IMR-90 (cell line): ENCODE results near the gene FRAS1. TPM values are rescaled to one million over a fixed set of nuclear protein-coding genes. Genes with fewer than 3 reads are reported as not detected.

Source experiments
- ATAC-seq: fragments of 200-7000 bp; cut with Tn5 transposase; 2 replicates; pipeline ENCODE4 v1.9.1; 2020; ENCODE audit warnings: low read depth, mild to moderate bottlenecking, moderate library complexity
- BruUV-seq: library from RNA; stranded (reverse); fragments of 400-500 nt; replicated peaks from 2 replicates; lab custom pipeline; 2021; lab: Mats Ljungman, UMichigan
- CTCF ChIA-PET: fragments of 300-600 bp; formaldehyde crosslinking; extraction: SDS; loops from one replicate; lab custom pipeline; 2021; ENCODE audit warnings: antibody characterized with exemption; lab: Yijun Ruan, JAX
- POLR2A ChIA-PET: fragments of 300-600 bp; sonication (Branson Sonifier 250); formaldehyde crosslinking; loops from one replicate; lab custom pipeline; 2022; ENCODE audit warnings: antibody characterized with exemption; ENCODE audit not compliant: unreplicated experiment; lab: Charles Lee
- DNase-seq: peaks from one replicate; pipeline ENCODE4 v3.0.0; 2013
- H2AFZ ChIP-seq: replicated peaks from 2 replicates; pipeline ENCODE3; 2013; ENCODE audit warnings: low read length, mild to moderate bottlenecking; ENCODE audit not compliant: poor library complexity
- H2AK5ac ChIP-seq: 2 replicates; pipeline ENCODE4 v1.6.1; 2013; ENCODE audit warnings: low read depth, low read length, inconsistent platforms
- H2AK9ac ChIP-seq: replicated peaks from 2 replicates; pipeline ENCODE3; 2013; ENCODE audit warnings: mild to moderate bottlenecking, low read depth, low read length, moderate library complexity; ENCODE audit not compliant: poor library complexity
- H2BK120ac ChIP-seq: 2 replicates; pipeline ENCODE4 v1.6.1; 2013; ENCODE audit warnings: low read depth, low read length, inconsistent platforms
- H2BK15ac ChIP-seq: 3 replicates; pipeline ENCODE4 v1.6.1; 2013; ENCODE audit warnings: low read depth, low read length, inconsistent platforms
- H2BK20ac ChIP-seq: 2 replicates; pipeline ENCODE4 v1.6.1; 2013; ENCODE audit warnings: low read depth, mild to moderate bottlenecking, inconsistent platforms, low read length, moderate library complexity
- H2BK5ac ChIP-seq: 2 replicates; pipeline ENCODE4 v1.6.1; 2013; ENCODE audit warnings: mild to moderate bottlenecking, low read depth, low read length, inconsistent platforms; ENCODE audit not compliant: poor library complexity, severe bottlenecking
- H3K14ac ChIP-seq: replicated peaks from 2 replicates; pipeline ENCODE4 v1.6.1; 2013; ENCODE audit warnings: low read depth, low read length, inconsistent platforms
- H3K18ac ChIP-seq: 2 replicates; pipeline ENCODE4 v1.6.1; 2013; ENCODE audit warnings: low read depth, low read length, control low read depth
- H3K23ac ChIP-seq: 2 replicates; pipeline ENCODE4 v1.6.1; 2013; ENCODE audit warnings: low read depth, low read length, inconsistent platforms
- H3K27ac ChIP-seq: 2 replicates; pipeline ENCODE4 v1.5.1; 2013; ENCODE audit warnings: mild to moderate bottlenecking, control low read depth, low read length; ENCODE audit not compliant: insufficient read depth
- H3K27me3 ChIP-seq: 2 replicates; pipeline ENCODE4 v1.6.1; 2013; ENCODE audit warnings: low read length; ENCODE audit not compliant: control insufficient read depth, insufficient read depth
- H3K36me3 ChIP-seq: 2 replicates; pipeline ENCODE4 v1.6.1; 2013; ENCODE audit warnings: low read length, mixed read lengths; ENCODE audit not compliant: control insufficient read depth, insufficient read depth
- H3K4ac ChIP-seq: 2 replicates; pipeline ENCODE4 v1.6.1; 2013; ENCODE audit warnings: low read depth, low read length, inconsistent platforms
- H3K4me1 ChIP-seq: 2 replicates; pipeline ENCODE4 v1.6.1; 2013; ENCODE audit warnings: low read length, mixed read lengths; ENCODE audit not compliant: control insufficient read depth, insufficient read depth
- H3K4me2 ChIP-seq: 2 replicates; pipeline ENCODE4 v1.6.1; 2013; ENCODE audit warnings: low read depth, mild to moderate bottlenecking, control low read depth, low read length, moderate library complexity
- H3K4me3 ChIP-seq: 2 replicates; pipeline ENCODE4 v1.5.1; 2013; ENCODE audit warnings: low read depth, mild to moderate bottlenecking, control low read depth, low read length, moderate library complexity; ENCODE audit not compliant: insufficient read depth
- H3K56ac ChIP-seq: 2 replicates; pipeline ENCODE4 v1.6.1; 2013; ENCODE audit warnings: low read length, inconsistent platforms; ENCODE audit not compliant: insufficient read depth; ENCODE audit errors: extremely low read depth
- H3K79me1 ChIP-seq, 2 experiments: 2 replicates each; pipeline ENCODE4 v1.6.1; 2013; ENCODE audit warnings: low read length in 2 of 2, inconsistent platforms in 1 of 2, low read depth in 1 of 2
- H3K9ac ChIP-seq: 2 replicates; pipeline ENCODE4 v1.6.1; 2013; ENCODE audit warnings: low read depth, low read length, control low read depth
- H3K9me1 ChIP-seq: 2 replicates; pipeline ENCODE4 v1.6.1; 2013; ENCODE audit warnings: low read length, inconsistent platforms; ENCODE audit not compliant: insufficient read depth
- H3K9me3 ChIP-seq: 2 replicates; pipeline ENCODE4 v1.6.1; 2013; ENCODE audit warnings: low read length; ENCODE audit not compliant: control insufficient read depth, insufficient read depth
- H4K20me1 ChIP-seq: 2 replicates; pipeline ENCODE4 v1.6.1; 2013; ENCODE audit warnings: low read length, inconsistent platforms; ENCODE audit not compliant: insufficient read depth
- H4K5ac ChIP-seq: 2 replicates; pipeline ENCODE4 v1.6.1; 2013; ENCODE audit warnings: mild to moderate bottlenecking, low read depth, low read length, control low read depth
- H4K8ac ChIP-seq, 2 experiments: 2 replicates each; pipeline ENCODE4 v1.6.1; 2013; ENCODE audit warnings: low read depth in 2 of 2, low read length in 2 of 2, control low read depth in 1 of 2, inconsistent platforms in 1 of 2
- H4K91ac ChIP-seq: 2 replicates; pipeline ENCODE4 v1.6.1; 2013; ENCODE audit warnings: low read depth, low read length, inconsistent platforms; ENCODE audit not compliant: insufficient read depth
- BHLHE40 ChIP-seq: fragments of 150-350 bp; IDR thresholded peaks from 2 replicates; pipeline ENCODE4 v1.6.1; 2016; ENCODE audit warnings: mild to moderate bottlenecking, low read depth, low read length
- RCOR1 ChIP-seq: IDR thresholded peaks from 2 replicates; pipeline ENCODE4 v1.6.1; 2012; ENCODE audit warnings: mild to moderate bottlenecking, low read length, improper control_type of control experiment; ENCODE audit not compliant: insufficient replicate concordance
- WGBS, 2 experiments: methylation state at CpG; one replicate each; pipeline versions ENCODE4 v1.1.5 to v1.1.7; 2013; ENCODE audit warnings: missing lambda C conversion rate in 2 of 2; ENCODE audit not compliant: insufficient read length in 1 of 2; ENCODE audit errors: extremely low coverage in 2 of 2; 5-methylcytosine and 5-hydroxymethylcytosine counted together
- dilution Hi-C: fragments of 300-500 bp; cut with HindIII; formaldehyde crosslinking; loops from one replicate; pipeline ENCODE4 v1.14.3; 2018; ENCODE audit warnings: low sequenced_read_pairs; ENCODE audit not compliant: unreplicated experiment
- in situ Hi-C: fragments of 300-500 bp; cut with MboI; formaldehyde crosslinking; loops from 3 replicates; pipeline ENCODE4 v1.14.3; 2019; ENCODE audit warnings: low sequenced_read_pairs, inconsistent platforms, mixed read lengths
- intact Hi-C: fragments of 100-400 bp; cut with micrococcal nuclease; formaldehyde crosslinking; loops from 2 replicates; pipeline ENCODE4 v1.10.0; 2022
- polyA plus RNA-seq, 3 experiments: library from polyadenylated mRNA; depleted of rRNA; stranded (reverse); fragments of >200 nt; gene quantifications; 2 replicates each; pipeline ENCODE4 v1.2.3, GENCODE V29; 2012; ENCODE audit warnings: low replicate concordance in 1 of 3
- total RNA-seq: library from RNA; depleted of rRNA; stranded (reverse); fragments of >200 nt; gene quantifications from 2 replicates; pipeline ENCODE4 v1.2.3, GENCODE V29; 2012

Gene FRAS1
- total and polyA plus RNA-seq, 2 of the 4 experiments (the other 2 are of a cell fraction), result under 0.01 to 0.03 TPM

DNA sequence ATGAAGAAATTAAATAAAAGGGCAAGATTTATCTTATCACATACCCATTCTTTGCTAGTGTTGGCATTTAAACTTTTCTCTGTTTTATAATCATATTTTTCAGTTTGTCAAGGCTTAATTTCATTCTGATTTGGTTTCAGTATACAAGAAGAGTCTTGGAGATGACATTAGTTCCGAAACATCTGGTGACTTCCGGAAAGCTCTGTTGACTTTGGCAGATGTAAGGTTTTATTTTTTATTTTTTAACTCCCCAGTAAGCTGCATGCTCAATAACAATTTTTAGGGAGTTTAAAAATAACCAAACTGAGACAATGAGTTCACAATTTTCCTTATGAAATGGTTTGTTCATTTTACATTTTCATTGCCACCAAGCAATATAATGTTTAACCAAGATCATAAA is 534.3 kb downstream of the FRAS1 start:
- no peak overlapping the region for H2BK5ac ChIP-seq
- no peak overlapping the region for H3K4ac ChIP-seq
- in situ Hi-C loops (no loop called here), dilution Hi-C loops (no loop called here), intact Hi-C loops (no loop called here)
- WGBS, 2 experiments, result no CpG with 5 or more reads among the region's 2 CpGs
- H3K9me3 ChIP-seq, result no peaks in the 10 kb centered on the region
- no peak overlapping the region for H3K18ac ChIP-seq
- DNase-seq, result no peak
- H3K56ac ChIP-seq, result no peak overlapping the region
- H4K91ac ChIP-seq, result no peak overlapping the region
- H3K14ac ChIP-seq, result no peak overlapping the region
- H3K27me3 ChIP-seq, result no peaks in the 10 kb centered on the region
- H3K36me3 ChIP-seq, result no peaks in the 10 kb centered on the region
- H4K20me1 ChIP-seq, result no peaks in the 10 kb centered on the region
- no peak overlapping the region for H2BK20ac ChIP-seq
- no peak for TF ChIP-seq BHLHE40
- TF ChIP-seq RCOR1, result no peak
- no peaks in the 10 kb centered on the region for H3K4me1 ChIP-seq
- H2AFZ ChIP-seq, result no peak overlapping the region
- POLR2A ChIA-PET, result no interaction called here
- no peak overlapping the region for H3K23ac ChIP-seq
- no peak overlapping the region for H2BK120ac ChIP-seq
- H4K5ac ChIP-seq, result no peak overlapping the region
- no peak overlapping the region for H3K9ac ChIP-seq
- H3K4me3 ChIP-seq, result no peak overlapping the region
- no peak overlapping the region for H4K8ac ChIP-seq
- CTCF ChIA-PET, result interaction anchor here (0.7 to 1.2 kb wide), 2 partner anchors 8 to 46 kb away, joined by 3 read pairs; no protein-coding TSS in a partner anchor
- no peak overlapping the region for H2AK9ac ChIP-seq
- no TSS peak for BruUV-seq
- H2AK5ac ChIP-seq, result no peak overlapping the region
- H3K4me2 ChIP-seq, result no peak overlapping the region
- H3K9me1 ChIP-seq, result no peaks in the 10 kb centered on the region
- no peak overlapping the region for H3K27ac ChIP-seq
- no peak overlapping the region for H2BK15ac ChIP-seq
- no peak for ATAC-seq
- H3K79me1 ChIP-seq, result no peaks in the 10 kb centered on the region
